ENCODE data around the gene TCERG1L.

DNA sequence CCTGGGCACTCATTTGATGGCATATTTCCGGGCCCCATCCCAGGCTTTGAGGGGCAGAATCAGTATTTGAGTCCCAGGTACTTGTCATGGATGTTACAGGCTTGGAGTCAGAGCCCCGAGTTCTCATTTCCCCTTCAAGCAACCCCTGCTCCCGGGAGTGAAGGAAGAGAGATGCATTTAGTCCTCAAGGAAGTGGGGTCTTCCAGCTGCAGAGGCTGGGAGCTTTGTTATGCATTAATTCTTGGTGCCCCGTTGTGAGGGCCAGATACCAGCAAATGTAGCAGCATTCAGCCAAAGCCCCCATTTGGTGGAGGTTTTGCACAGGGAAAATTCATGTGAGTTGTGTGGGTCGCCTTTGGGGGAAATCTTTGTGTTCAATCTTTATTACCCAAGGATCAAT lies 38.7 kb upstream of the TCERG1L start:
- TF ChIP-seq, protein P1, sequence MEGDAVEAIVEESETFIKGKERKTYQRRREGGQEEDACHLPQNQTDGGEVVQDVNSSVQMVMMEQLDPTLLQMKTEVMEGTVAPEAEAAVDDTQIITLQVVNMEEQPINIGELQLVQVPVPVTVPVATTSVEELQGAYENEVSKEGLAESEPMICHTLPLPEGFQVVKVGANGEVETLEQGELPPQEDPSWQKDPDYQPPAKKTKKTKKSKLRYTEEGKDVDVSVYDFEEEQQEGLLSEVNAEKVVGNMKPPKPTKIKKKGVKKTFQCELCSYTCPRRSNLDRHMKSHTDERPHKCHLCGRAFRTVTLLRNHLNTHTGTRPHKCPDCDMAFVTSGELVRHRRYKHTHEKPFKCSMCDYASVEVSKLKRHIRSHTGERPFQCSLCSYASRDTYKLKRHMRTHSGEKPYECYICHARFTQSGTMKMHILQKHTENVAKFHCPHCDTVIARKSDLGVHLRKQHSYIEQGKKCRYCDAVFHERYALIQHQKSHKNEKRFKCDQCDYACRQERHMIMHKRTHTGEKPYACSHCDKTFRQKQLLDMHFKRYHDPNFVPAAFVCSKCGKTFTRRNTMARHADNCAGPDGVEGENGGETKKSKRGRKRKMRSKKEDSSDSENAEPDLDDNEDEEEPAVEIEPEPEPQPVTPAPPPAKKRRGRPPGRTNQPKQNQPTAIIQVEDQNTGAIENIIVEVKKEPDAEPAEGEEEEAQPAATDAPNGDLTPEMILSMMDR (IDR thresholded peaks at IDR 0.05; ENCODE audit: insufficient read depth, low read length), result no peak
- TF ChIP-seq GABPA (IDR thresholded peaks at IDR 0.05; ENCODE audit: low read depth), result no peak
- TF ChIP-seq, protein P2, sequence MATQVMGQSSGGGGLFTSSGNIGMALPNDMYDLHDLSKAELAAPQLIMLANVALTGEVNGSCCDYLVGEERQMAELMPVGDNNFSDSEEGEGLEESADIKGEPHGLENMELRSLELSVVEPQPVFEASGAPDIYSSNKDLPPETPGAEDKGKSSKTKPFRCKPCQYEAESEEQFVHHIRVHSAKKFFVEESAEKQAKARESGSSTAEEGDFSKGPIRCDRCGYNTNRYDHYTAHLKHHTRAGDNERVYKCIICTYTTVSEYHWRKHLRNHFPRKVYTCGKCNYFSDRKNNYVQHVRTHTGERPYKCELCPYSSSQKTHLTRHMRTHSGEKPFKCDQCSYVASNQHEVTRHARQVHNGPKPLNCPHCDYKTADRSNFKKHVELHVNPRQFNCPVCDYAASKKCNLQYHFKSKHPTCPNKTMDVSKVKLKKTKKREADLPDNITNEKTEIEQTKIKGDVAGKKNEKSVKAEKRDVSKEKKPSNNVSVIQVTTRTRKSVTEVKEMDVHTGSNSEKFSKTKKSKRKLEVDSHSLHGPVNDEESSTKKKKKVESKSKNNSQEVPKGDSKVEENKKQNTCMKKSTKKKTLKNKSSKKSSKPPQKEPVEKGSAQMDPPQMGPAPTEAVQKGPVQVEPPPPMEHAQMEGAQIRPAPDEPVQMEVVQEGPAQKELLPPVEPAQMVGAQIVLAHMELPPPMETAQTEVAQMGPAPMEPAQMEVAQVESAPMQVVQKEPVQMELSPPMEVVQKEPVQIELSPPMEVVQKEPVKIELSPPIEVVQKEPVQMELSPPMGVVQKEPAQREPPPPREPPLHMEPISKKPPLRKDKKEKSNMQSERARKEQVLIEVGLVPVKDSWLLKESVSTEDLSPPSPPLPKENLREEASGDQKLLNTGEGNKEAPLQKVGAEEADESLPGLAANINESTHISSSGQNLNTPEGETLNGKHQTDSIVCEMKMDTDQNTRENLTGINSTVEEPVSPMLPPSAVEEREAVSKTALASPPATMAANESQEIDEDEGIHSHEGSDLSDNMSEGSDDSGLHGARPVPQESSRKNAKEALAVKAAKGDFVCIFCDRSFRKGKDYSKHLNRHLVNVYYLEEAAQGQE (IDR thresholded peaks at IDR 0.05; ENCODE audit: insufficient replicate concordance, low read depth), result no peak
- TF ChIP-seq POLR2AphosphoS5 (IDR thresholded peaks at IDR 0.05; ENCODE audit: low read depth), result no peak
